GM19351 (cell line): ENCODE data around the gene NOTO.
"Not testable (repeated sequence)": the region's sequence is repeated elsewhere in the genome, so short reads cannot be mapped to it uniquely, and the experiment has no call there.

Experiments
- ATAC-seq: cut with Tn5 transposase; IDR thresholded peaks from one replicate; pipeline ENCODE4 v1.9.1; 2021; ENCODE audit warnings: mild to moderate bottlenecking, moderate library complexity; ENCODE audit not compliant: unreplicated experiment

The NOTO gene, protein sequence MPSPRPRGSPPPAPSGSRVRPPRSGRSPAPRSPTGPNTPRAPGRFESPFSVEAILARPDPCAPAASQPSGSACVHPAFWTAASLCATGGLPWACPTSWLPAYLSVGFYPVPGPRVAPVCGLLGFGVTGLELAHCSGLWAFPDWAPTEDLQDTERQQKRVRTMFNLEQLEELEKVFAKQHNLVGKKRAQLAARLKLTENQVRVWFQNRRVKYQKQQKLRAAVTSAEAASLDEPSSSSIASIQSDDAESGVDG

DNA sequence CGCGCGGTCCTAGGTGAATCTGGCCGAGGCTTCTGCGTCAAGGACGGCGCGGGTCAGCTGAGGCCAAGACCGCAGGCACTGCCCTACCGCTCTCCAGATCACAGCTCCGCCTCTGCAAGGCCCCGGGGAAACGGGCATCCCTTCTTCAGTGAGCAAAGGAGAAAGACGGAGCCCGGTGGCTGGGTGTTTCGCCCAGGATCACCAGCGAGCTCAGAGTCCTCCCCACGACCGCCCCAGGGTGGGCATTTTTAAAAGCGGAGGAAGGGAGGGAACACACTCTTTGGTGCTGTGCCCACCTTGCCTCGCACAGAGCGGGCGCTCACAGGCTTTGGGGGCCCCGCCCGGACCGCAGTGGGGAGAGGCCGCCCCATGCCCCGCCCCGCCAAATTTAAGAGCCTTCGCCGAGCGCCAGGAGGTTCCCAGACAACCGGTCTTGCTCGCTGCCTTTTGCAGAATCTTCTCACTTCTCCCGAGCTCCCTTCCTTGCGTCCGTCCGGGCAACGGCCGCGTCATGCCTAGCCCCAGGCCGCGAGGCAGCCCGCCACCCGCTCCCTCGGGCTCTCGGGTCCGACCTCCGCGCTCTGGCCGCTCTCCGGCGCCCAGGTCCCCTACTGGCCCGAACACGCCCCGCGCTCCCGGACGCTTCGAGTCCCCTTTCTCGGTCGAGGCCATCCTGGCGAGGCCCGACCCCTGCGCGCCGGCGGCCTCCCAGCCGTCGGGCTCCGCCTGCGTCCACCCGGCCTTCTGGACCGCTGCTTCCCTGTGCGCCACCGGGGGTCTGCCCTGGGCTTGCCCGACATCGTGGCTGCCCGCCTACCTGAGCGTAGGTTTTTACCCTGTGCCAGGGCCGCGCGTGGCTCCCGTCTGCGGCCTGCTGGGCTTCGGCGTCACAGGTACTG is at the start of gene NOTO:
Gene NOTO (plus strand): TSS at position 419 of the 899 bp plus-strand sequence. CDS start 93 bp downstream, at position 512.
- ATAC-seq = no peak

DNA sequence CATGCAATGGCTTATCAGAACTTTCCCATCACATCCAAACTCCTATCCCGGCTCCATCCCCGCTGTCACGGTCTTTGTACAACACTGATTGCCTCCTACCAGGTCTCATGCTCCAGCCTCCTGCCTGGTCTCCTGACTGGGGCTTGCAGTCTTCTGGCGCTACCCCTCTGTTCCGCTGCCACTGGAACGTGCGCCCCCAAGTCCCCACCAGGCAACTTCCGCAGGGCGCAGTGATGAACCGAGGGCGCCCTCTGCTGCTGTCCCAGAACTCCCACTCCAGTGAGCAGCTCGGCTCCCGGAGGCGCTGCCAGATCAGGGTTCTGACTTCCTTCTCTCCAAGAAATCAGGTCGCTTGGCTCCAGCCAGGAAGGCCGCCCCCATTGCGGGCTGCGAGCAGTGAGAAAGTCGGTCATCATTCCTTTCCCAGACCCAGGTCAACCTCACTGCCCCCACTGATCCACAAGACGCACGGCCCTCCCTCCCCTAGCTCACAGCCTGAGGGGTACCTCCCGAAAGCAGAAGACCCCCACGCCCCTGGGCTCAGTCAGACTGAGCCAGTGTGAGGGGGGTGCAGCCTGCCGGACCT is 45.7 kb upstream of the NOTO start:
- no peak for ATAC-seq

DNA sequence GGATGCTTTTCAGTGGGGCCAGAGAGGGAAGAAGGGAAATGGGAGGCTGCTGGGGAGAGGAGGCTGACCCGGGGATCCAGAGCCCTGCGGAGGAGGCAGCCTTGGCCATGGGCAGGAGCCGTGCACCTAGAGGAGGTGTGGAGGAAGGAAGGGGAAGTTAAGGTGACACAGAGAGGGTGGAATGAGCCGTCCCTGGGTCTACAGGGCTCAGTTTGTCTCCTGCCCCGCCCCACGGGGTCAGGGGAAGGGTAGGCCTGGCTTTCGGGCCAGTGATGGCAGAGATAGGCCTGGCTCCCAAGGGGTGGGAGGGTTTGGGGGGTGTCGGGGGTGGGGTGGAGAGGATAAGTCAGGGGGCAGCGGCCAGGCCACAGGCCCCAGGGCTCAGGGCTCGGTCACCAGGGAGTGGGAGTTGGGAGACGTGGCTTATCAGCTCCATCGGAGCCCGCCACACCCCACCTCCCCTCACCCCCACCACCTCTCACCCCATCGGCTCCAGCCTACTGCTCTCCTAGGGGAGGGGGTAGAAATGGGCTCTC is 39.5 kb upstream of the NOTO start:
- ATAC-seq = no peak

DNA sequence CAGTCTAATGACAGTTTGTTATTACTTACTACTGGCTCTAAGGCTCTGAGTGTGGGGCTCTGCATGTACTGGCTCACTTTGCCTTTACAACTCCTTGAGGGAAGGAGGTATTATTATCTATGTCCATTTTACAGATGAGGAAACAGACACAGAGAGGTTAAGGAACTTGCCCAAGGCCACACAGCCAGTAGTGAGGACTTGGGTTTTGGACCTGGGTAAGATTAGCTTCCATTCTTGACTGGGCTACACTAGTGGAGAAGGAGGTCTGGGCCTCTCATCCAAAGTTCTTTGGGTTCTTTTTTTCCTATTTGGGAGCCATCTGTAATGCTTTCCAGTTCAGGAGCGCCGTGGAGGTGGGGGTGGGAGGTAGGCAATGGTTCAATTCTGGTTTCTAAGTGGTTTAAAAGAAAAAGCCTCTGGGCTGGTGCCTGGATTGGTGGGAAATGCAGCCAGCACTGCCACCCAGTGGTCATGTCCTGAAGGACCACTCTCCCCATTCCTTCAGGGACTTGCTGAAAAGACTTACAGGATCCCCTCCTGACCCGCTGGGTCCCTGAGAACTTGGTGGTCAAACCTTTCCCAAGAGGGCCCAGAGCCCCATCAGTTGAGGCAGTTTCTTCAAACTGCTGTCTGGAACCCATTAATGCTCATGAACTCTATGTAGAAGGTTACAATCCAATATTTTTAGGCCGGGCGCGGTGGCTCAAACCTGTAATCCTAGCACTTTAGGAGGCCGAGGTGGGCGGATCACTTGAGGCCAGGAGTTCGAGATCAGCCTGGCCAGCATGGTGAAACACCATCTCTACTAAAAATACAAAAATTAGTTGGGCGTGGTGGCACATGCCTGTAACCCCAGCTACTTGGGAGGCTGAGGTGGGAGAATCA is 38.6 kb upstream of the NOTO start:
- peak; percentile 88 for ATAC-seq

DNA sequence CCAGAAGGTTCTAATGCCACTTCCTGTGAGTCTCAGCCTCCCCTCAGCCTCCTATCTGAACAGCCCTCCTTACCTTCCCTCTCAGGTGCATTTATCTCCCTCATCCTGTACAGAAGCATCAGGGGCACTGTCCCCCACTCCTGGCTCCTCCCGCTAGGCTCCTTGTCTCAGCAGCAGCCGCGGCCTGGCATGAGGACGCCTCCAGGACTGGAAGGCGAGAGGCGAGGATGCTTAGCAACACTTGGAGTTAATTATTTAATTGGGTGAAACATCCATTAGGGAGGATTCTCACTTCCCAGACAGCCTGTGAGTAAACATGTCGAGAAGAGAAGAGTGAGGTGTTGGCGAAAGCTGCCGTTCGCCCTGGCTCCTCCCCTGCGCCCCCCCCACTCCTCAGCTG is 36.4 kb upstream of the NOTO start:
- not testable (repeated sequence) for ATAC-seq

DNA sequence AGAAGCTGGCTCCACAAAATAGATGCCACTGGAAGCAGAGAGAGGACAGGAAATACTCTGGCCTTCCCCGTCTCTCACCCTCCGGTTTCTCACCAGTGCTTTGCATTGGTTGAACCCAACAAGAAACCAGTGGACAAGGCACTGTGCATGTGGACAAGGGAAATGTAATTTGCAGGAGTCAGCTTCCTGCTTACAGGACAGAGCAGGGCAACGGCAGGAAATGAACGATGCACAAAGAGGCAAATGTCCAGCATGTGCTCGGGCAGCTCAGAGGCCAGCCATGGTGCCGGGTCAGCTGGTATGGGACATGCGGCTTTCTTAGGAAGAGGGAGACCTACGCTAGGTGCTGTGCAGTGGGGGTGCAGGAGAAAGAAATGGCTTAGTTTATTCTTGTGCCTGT is 35.6 kb upstream of the NOTO start:
- not testable (repeated sequence) for ATAC-seq

DNA sequence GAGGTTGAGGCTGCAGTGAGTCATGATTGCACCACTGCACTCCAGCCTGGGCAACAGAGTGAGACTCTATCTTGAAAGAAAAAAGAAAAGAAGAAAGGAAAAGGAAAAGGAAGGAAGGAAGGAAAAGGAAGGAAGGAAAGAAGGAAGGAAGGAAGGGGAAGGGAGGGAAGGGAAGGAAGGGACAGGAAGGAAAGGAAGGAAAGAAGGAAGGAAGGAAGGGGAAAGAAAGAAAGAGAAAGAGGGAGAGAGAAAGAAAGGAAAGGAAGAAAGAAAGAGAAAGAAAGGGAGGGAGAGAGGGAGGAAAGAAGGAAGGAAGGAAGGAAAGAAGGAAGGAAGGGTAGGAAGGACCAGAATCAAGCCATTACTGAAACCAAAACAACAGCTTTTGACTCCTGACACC is 34.0 kb upstream of the NOTO start:
- not testable (repeated sequence) for ATAC-seq

DNA sequence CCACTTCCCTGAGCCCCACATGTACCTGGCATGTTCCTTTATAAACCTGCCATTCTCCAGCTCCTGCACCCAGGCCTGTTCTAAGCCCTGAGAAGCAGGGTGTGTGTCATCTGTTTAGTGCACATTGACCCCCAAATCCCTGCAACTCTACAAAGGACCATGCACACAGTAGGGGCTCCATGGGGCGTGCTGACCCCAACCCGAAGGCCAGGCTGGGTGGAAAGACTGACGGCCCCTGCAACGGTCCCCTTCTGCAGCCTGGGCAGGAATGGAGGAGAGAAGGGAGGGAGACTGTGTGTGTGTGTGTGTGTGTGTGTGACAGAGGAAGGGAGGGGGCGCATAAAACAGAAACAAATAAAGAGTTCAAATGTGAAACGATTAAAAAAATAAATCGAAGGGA is 32.0 kb upstream of the NOTO start:
- ATAC-seq = not testable (repeated sequence)

DNA sequence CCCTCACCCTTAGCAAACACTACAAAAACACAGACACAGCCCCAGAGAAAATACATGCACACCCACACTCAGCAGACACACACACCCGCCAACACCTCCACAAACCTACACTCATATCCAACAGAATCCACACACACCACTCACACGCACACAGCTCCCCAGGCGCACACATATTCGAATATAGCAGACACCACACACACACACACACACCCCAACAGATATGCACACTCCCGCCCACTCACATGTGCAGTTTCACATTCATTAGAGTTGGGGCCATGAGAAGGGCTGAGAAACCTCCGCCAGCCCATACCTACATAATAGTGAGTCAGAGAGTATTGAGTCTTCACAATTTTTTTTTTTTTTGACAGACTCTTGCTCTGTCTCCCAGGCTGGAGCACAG is 29.4 kb upstream of the NOTO start:
- ATAC-seq = peak; percentile 70

DNA sequence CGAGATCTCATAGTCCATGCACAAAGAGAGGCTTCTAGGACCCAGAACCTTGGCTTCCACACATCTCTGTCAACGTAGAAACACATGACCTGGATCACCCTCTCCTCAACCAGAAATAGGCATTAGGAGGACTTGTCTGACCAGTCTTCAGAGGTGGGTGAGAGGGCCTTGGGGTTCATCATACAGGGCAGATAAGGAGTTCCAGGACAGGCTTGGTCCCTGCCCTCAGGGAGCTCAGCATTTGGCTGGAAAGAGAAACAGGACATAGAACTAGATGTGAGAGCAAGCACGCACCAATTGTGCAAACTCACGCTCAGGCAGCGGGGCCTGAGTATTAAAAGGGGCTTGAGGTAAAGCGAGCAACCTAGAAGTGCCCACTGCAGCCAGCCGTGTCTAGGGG is 28.6 kb upstream of the NOTO start:
- ATAC-seq = no peak

DNA sequence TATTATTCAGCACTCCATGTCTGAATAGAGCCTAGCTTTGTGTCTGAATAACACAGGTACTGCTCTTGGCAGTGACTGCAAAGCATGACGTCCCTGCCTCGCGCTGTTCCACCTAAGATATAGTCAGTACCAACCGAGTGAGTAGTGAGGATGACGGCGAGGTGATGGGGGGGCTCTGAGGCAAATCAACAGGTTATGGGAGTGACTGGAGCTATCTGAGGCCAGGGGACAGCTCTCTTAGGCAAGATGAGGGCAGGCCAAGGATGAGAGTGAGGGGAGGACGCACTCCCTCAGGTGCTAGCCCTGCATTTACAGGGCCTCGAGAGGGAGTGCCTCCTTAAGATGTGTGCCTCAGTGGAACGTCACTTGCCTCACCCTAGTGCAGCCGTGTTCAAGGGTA is 28.1 kb upstream of the NOTO start:
- no peak for ATAC-seq

DNA sequence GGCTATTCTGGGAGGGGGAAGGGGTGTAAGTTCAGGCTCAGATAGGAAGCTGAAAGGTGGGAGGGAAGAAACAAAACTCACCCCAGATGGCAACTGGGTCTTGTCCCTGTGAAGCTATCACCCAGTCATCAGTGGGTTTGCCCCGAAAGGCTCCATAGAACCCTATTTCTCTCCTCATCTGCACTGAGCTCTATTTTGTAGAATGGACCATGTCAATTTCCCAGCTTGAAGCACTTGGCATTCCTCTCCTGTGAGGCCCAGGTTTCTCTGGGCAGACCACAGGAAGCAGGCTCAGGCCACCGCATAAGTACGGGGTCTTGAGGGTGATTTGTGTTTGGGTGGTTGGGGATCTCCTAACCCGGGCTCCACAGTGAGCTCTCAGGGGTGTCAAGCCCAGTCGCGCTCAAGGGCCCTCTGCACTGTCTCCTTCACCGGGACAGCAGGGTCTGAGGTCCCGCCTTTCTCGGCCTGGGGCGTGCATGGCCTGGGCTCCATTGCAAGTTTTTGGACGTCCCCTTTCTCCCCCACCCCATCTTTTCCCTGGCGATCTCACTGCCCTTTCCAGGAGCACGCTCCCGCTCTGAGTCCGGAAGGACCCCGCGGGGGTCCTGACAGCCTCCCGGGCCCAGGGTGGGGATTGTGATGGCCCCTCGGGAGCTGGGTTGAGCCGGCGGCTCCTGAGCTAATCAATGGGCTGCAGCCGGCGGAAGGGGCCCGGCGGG is 27.3 kb upstream of the NOTO start:
- ATAC-seq = no peak

DNA sequence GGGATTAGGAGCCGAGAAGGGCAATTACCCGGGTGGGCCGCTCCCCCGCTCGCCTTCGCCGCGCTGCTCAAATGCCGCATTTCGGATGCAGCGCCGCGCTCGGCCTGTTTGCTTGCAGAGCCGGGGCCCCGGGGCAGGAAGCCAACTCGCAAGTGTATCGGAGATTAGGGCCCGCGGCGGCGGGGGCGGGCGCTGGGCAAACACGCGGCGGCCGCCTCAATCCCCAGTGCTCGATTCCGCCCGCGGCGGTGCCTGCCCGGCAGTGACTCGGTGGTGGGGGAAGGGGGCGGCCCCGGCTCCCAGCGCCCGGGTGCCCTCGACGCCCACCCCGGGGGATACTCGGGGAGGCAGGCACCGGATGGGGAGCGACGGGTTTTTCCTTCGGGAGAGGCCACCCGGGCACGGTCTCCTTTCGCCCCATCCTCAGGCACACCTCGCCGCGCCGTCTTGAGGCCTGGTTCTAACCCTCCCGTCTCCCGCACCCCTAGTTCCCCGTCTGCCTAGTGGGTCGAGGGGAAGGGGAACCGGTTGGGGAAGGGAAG is 26.6 kb upstream of the NOTO start:
- peak; percentile 27 for ATAC-seq

DNA sequence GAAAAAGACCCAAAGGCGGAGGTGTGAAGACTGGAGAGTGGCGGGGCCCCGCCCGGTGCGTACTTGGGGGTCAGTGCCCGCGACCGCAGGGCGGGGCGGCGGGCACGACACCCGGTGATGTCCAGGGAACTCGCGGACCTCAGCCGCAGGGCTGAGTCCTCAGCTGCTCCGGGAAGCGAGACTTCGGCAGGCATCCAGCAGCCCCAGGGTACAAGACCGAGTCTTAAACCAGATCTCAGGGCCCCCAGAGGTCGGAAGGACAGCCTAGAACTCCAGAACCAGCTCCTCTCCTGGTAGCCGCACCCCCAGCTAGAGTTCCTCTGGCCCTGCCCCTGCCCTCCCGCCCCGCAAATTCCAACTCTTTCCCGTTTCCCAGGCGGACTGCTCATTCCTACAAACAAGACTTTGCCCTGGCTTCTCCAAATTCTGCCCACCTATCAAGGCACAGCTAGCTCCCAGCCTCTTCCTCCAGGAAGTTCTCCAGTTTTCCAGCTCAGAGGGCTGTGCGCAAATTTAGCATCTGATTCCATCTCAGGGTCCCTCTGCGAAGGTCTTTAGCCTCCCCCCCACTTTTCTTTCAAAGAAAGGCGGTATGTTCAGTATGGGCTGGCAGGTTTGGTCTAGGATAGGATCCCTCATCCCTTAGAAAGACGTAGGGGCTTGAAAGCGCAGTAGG is 26.0 kb upstream of the NOTO start:
- ATAC-seq = no peak

DNA sequence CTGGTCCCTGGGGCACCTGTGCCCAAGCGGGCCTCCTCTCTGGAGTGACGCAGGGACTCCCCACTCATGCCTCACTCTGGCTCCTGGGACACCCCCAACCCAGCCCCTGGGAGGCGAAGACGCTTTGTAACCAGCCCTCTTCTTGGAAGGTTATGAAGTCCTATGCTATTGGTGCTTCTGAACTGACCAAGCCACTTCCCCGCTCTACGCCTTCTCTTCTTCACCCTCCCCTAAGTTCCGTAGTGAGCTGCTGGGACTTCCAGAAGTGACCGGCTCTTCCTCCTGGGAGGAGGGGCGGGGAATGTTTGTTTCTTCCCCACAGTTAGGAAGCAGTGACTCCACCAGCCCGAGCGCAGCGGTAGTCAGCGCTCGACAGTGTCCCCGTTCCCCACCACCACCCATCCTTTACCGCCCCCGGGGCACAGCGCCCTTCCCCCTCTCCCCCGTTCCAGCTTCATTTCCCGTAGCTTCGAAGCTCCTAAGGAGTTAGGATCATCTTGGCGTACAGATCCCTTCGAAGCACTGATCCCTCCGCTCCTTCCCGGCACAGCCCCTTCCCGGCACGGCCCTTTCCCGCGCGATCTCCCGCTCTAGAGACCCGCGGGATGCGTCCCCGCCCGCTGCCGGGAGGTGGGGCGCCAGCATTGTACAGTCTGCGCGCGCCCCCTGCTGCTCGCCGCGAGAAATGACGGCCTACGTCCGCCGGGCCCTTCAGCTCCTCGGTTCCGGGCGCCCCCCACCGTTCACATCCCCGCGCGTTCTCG is 25.3 kb upstream of the NOTO start:
- ATAC-seq = peak; percentile 78

DNA sequence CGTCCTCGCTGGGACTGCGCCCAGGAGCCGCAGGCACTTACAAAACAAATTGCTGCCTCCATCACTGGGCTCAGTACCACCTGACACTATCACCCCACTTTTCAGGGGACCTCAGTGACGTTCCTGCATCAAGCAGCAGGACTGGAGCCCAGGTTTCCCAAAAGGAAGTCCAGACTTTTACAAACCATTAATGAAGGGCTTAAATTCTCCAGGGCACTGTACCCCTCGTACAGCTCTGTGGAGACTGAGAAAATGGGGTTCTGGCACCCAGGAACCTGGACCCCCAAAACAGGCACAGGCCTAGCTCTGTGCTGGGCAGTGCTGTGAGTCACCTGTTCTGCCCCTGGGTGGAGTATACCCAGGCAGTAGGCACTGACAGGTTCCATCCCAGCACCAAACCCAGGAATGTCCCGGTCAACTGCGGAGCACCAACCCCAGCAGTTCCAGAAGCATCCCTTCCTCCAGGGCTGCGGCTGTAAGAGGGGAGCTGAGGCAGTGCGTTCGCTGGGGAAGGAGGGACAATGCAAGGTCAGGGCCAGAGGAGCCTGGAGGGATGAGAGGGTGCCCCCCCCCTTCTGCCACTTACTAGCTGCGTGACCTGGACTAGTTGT is 24.6 kb upstream of the NOTO start:
- ATAC-seq = no peak

DNA sequence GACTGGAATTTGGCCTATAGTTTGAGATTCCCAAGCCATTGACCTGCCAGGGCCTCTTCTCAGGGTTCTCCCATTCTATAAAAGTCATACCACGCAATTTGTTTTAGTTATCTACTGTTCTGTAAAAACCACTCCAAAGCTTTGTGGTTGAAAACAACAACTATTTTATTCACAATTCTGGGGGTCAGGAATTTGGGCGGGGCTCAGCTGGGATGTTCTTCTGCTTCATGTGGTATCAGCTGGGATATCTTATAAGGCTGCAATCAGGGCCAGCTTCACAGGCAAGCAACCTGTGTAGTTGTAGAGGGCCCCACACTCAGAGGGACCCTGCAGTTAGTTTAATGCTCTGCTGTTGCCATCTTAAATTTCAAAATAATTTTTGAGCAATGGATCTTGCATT is 16.4 kb upstream of the NOTO start:
- no peak for ATAC-seq

DNA sequence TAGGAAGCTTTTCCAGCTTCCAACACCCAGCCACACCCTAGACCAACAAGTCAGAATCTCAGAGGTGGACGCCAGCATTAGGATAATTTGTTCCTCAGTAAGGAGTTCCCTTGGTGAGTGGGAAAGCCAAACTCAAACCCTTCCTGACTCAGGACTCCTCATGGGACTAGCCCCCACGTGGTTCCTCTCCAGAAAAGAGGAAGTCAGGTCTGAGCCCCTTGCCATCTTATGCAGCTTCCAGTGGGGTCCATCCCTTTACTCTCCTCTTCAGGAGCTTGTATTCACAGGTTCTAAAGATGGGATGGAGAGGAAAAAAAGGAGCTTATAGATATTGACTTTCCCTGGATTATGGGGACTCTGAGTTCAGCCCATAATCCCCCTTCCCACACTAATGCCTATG is 14.8 kb upstream of the NOTO start:
- no peak for ATAC-seq
